Pulmonary artery endothelial cell (primary cell): Measurements from ENCODE around the gene XPNPEP3. TPM values are rescaled to one million over a fixed set of nuclear protein-coding genes. Genes with fewer than 3 reads are reported as not detected.

Source experiments
- total RNA-seq: library from RNA; depleted of rRNA; stranded (reverse); fragments of >200 nt; gene quantifications from 2 replicates; pipeline ENCODE4 v1.2.3, GENCODE V29; 2014

XPNPEP3 gene
- total RNA-seq, 1 donor from 2014 or later: 9.2 TPM

Other genes starting within 250 kb of the XPNPEP3 start
- gene MRTFA, start 220.4 kb upstream of the XPNPEP3 start, total RNA-seq: 19.7 and 25.8 TPM in 2 replicates
- gene MCHR1, start 177.7 kb upstream of the XPNPEP3 start, total RNA-seq: not detected in 2 replicates
- 14.7 and 16.6 TPM in 2 replicates for gene SLC25A17, start 37.8 kb upstream of the XPNPEP3 start, total RNA-seq
- gene ST13, start 509 bp upstream of the XPNPEP3 start, total RNA-seq: 221 and 287 TPM in 2 replicates
- not detected in 2 replicates for gene DNAJB7, start 5.0 kb downstream of the XPNPEP3 start, total RNA-seq
- 72.7 and 80.7 TPM in 2 replicates for gene RBX1, start 94.2 kb downstream of the XPNPEP3 start, total RNA-seq
- 21.8 and 37.5 TPM in 2 replicates for gene EP300, start 235.4 kb downstream of the XPNPEP3 start, total RNA-seq